GM12878 (cell line): ENCODE measurements around the gene EML1. TPM values are rescaled to one million over a fixed set of nuclear protein-coding genes. Genes with fewer than 3 reads are reported as not detected.

ENCODE experiments used
- ATAC-seq: fragments of 200-7000 bp; cut with Tn5 transposase; 3 replicates; pipeline ENCODE4 v1.9.1; 2020; ENCODE audit warnings: mild to moderate bottlenecking, moderate library complexity
- BruUV-seq: library from RNA; stranded (reverse); fragments of 400-500 nt; replicated peaks from 2 replicates; lab custom pipeline; 2021; lab: Mats Ljungman, UMichigan
- CTCF ChIA-PET: fragments of 300-600 bp; sonication (Branson Sonifier 250); formaldehyde crosslinking; extraction: SDS; loops from one replicate; lab custom pipeline; 2021; ENCODE audit warnings: inconsistent platforms; lab: Yijun Ruan, JAX
- POLR2A ChIA-PET: fragments of 350-600 bp; formaldehyde crosslinking; extraction: SDS; loops from one replicate; lab custom pipeline; 2021; ENCODE audit warnings: inconsistent platforms; lab: Charles Lee
- RAD21 ChIA-PET: fragments of 300-600 bp; sonication (Branson Sonifier 250); formaldehyde crosslinking; loops from one replicate; lab custom pipeline; 2023; ENCODE audit warnings: antibody characterized with exemption; ENCODE audit not compliant: unreplicated experiment; lab: Charles Lee
- SMC1A ChIA-PET: fragments of 300-600 bp; sonication (Branson Sonifier 250); formaldehyde crosslinking; loops from one replicate; lab custom pipeline; 2023; ENCODE audit not compliant: unreplicated experiment, uncharacterized antibody; lab: Charles Lee
- DNase-seq: peaks from one replicate; pipeline ENCODE4 v3.0.0-alpha.2; 2011; ENCODE audit warnings: low read depth, low spot score
- FAIRE-seq: peaks from 3 replicates; lab custom pipeline; 2011; peaks lifted over from hg19 to GRCh38; lab: Jason Lieb, UNC
- H2AFZ ChIP-seq: 2 replicates; pipeline ENCODE4 v1.6.0; 2011; ENCODE audit warnings: low read depth, low read length, control low read depth; ENCODE audit not compliant: control insufficient read depth
- H3K27ac ChIP-seq: 2 replicates; pipeline ENCODE4 v1.5.1; 2011; ENCODE audit warnings: control low read depth; ENCODE audit not compliant: control insufficient read depth, insufficient read depth
- H3K27me3 ChIP-seq, 2 experiments: replicated peaks in 1 of 2; 2 replicates each; pipeline versions ENCODE4 v1.6.0 to v1.6.1; 2011; ENCODE audit warnings: low read length in 1 of 2; ENCODE audit not compliant: control insufficient read depth in 2 of 2, insufficient read depth in 2 of 2
- H3K36me3 ChIP-seq, 2 experiments: 2 replicates each; pipeline ENCODE4 v1.5.1; 2011; ENCODE audit warnings: low read length in 1 of 2; ENCODE audit not compliant: control insufficient read depth in 2 of 2, insufficient read depth in 2 of 2
- H3K4me1 ChIP-seq: 2 replicates; pipeline ENCODE4 v1.6.1; 2011; ENCODE audit warnings: mild to moderate bottlenecking, low read length, moderate library complexity, mixed read lengths; ENCODE audit not compliant: control insufficient read depth, insufficient read depth
- H3K4me2 ChIP-seq: 2 replicates; pipeline ENCODE4 v1.6.0; 2011; ENCODE audit warnings: control low read depth; ENCODE audit not compliant: control insufficient read depth, insufficient read depth
- H3K4me3 ChIP-seq: fragments of 200-600 bp; sonication (generic); 2 replicates; pipeline ENCODE4 v1.5.1; 2016
- H3K79me2 ChIP-seq: 2 replicates; pipeline ENCODE4 v1.6.0; 2011; ENCODE audit warnings: low read length; ENCODE audit not compliant: control insufficient read depth, insufficient read depth
- H3K9ac ChIP-seq: 2 replicates; pipeline ENCODE4 v1.8.0; 2011; ENCODE audit warnings: low read length, control low read depth, mixed read lengths; ENCODE audit not compliant: control insufficient read depth, insufficient read depth
- H3K9me3 ChIP-seq: replicated peaks from 3 replicates; pipeline ENCODE4 v1.5.1; 2011; ENCODE audit warnings: mild to moderate bottlenecking, low read length; ENCODE audit not compliant: control insufficient read depth, insufficient read depth
- H4K20me1 ChIP-seq: 2 replicates; pipeline ENCODE4 v1.6.0; 2011; ENCODE audit not compliant: control insufficient read depth, insufficient read depth
- ELK1 ChIP-seq: IDR thresholded peaks from 2 replicates; pipeline ENCODE4 v1.6.1; 2012; ENCODE audit warnings: low read depth, low read length, improper control_type of control experiment
- MEF2A ChIP-seq: IDR thresholded peaks from 2 replicates; pipeline ENCODE4 v1.6.1; 2011; ENCODE audit warnings: low read depth, mild to moderate bottlenecking, low read length, moderate library complexity; ENCODE audit not compliant: insufficient read depth
- MXI1 ChIP-seq: fragments of 150-350 bp; IDR thresholded peaks from 2 replicates; pipeline ENCODE4 v1.6.1; 2011; ENCODE audit warnings: low read depth, mild to moderate bottlenecking, inconsistent platforms, low read length, improper control_type of control experiment
- SMAD1 ChIP-seq: fragments of 450-650 bp; IDR thresholded peaks from 2 replicates; pipeline ENCODE4 v1.6.1; 2018; ENCODE audit warnings: mild to moderate bottlenecking, low read depth; ENCODE audit not compliant: partially characterized antibody
- SREBF1 ChIP-seq: IDR thresholded peaks from 2 replicates; pipeline ENCODE4 v1.6.1; 2012; ENCODE audit warnings: mild to moderate bottlenecking, low read length
- ZSCAN29 ChIP-seq: fragments of 450-650 bp; IDR thresholded peaks from 2 replicates; pipeline ENCODE4 v1.6.1; 2017; ENCODE audit warnings: mild to moderate bottlenecking, moderate library complexity
- WGBS: methylation state at CpG from one replicate; pipeline ENCODE4 v1.1.6; 2016; ENCODE audit warnings: low lambda C conversion rate; ENCODE audit not compliant: insufficient replicate concordance, insufficient coverage; ENCODE audit errors: missing lambda C conversion rate; 5-methylcytosine and 5-hydroxymethylcytosine counted together
- in situ Hi-C: fragments of 300-500 bp; cut with MboI; formaldehyde crosslinking; loops from 9 replicates; pipeline ENCODE4 v1.14.3; 2018; ENCODE audit warnings: mixed read lengths
- intact Hi-C: fragments of 100-400 bp; cut with micrococcal nuclease; formaldehyde crosslinking; loops from one replicate; pipeline ENCODE4 v1.14.2; 2022; ENCODE audit not compliant: unreplicated experiment
- polyA plus RNA-seq, 11 experiments: library from polyadenylated mRNA; depleted of rRNA in 4 of 11; unstranded in 6 of 11; stranded (reverse) in 5 of 11; fragments of >200 nt; fragmentation: Nextera tagmentation in 4 of 11; fragmentation: Illumina TruSeq in 1 of 11; extraction: Ambion mirVana in 4 of 11; extraction: Trizol in 1 of 11; gene quantifications; 1 replicate in 1 of 11; 2 replicates in 10 of 11; pipeline versions ENCODE4 v1.2.1 to v1.2.3, GENCODE V29; 2011 to 2016; ENCODE audit warnings: inconsistent platforms in 2 of 11, missing spikeins in 2 of 11, low read depth in 1 of 11
- total RNA-seq, 4 experiments: library from RNA; depleted of rRNA in 3 of 4; stranded (reverse); fragments of >200 nt in 3 of 4; fragmentation: Illumina TruSeq in 1 of 4; extraction: Trizol in 1 of 4; gene quantifications; 2 replicates each; pipeline versions ENCODE4 v1.2.1 to v1.2.3, GENCODE V29; 2013 to 2021
- TF ChIP-seq, protein P1 (sequence below): IDR thresholded peaks from 2 replicates; pipeline ENCODE4 v1.6.1; 2012; ENCODE audit warnings: low read depth, low read length, improper control_type of control experiment

The EML1 gene
- total and polyA plus RNA-seq, 10 of the 15 experiments (the other 5 are each of a cell fraction or from before 2014, with no cell fraction given), result 0.05 to 3.4 (median 0.11) TPM; not detected in 3

GRCh38 chr14:99915305-99916090 lies 122.3 kb downstream of the EML1 start:
- intact Hi-C loops, result no loop called here
- Histone ChIP-seq H3K79me2 (no peaks in the 10 kb centered on the region), H4K20me1 (no peaks in the 10 kb centered on the region), H3K4me2 (no peak overlapping the region), H2AFZ (no peak overlapping the region), H3K27me3 (no peaks in the 10 kb centered on the region; a peak in 3 of 4 replicates), H3K9me3 (no peaks in the 10 kb centered on the region), H3K4me1 (no peaks in the 10 kb centered on the region), H3K36me3 (no peaks in the 10 kb centered on the region), H3K9ac (no peak overlapping the region), H3K27ac (no peak overlapping the region), H3K4me3 (no peak overlapping the region)
- SMC1A ChIA-PET, result interaction anchor here (0.7 to 2.4 kb wide), 3 partner anchors 15 to 31 kb away, joined by 3 to 6 read pairs (median 4); no protein-coding TSS in a partner anchor
- no TSS peak for BruUV-seq
- WGBS, result 47% methylated on average over 10 of the region's 10 CpGs
- no peak for DNase-seq
- TF ChIP-seq ELK1 (no peak), MEF2A (no peak), SREBF1 (no peak), MXI1 (no peak), SMAD1 (no peak), ZSCAN29 (no peak)
- TF ChIP-seq, protein P1, sequence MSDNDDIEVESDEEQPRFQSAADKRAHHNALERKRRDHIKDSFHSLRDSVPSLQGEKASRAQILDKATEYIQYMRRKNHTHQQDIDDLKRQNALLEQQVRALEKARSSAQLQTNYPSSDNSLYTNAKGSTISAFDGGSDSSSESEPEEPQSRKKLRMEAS, result no peak
- CTCF ChIA-PET, result interaction anchor here (0.7 to 1.6 kb wide), 5 partner anchors 17 to 247 kb away, joined by 3 to 5 read pairs (median 3); no protein-coding TSS in a partner anchor
- in situ Hi-C loops, result no loop called here
- RAD21 ChIA-PET, result no interaction called here
- FAIRE-seq, result no peak
- no peak for ATAC-seq
- POLR2A ChIA-PET, result no interaction called here
